ENCODE results near the gene PER3.

The PER3 gene

GRCh38 chr1:7873801-7874795, 90.0 kb downstream of the PER3 start:
- DNase-seq (ENCODE audit: low spot score): no peak

DNA sequence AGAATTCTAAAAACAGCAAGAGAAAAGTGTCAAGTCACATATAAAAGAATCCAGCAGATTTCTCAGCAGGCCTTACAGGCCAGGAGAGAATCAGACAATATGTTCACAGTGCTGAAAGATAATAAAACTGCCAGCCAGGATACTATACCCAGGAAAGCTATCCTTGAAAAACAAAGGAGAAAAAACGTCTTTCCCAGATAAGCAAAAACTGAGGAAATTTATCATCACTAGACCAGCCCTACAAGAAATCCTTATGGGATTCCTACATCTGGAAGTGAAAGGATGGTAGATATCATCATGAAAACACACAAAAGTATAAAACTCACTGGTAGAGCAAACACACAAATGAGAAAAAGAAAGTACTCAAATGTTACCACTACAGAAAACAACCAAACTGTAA, 93.9 kb downstream of the PER3 start:
- no peak for DNase-seq (ENCODE audit: low spot score)

- DNase-seq (ENCODE audit: low spot score): no peak
Measured at GRCh38 chr1:7879228-7879627, 95.1 kb downstream of the PER3 start.

DNA sequence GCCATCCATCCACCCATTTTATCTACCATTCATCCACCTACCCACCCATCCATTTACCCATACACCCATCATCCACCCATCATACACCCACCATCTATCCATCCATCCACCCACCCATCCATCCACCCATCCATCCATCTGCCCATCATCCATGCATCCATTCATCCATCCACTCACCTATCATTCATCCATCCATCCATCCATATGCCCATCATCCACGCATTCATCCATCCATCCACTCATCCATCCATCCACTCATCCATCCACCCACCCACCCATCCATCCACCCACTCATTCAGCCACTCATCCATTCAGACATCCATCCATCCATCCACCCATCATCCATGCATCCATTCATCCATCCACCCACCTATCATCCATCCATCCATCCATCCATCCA, 100.7 kb downstream of the PER3 start:
- no peak for DNase-seq (ENCODE audit: low spot score)

DNA sequence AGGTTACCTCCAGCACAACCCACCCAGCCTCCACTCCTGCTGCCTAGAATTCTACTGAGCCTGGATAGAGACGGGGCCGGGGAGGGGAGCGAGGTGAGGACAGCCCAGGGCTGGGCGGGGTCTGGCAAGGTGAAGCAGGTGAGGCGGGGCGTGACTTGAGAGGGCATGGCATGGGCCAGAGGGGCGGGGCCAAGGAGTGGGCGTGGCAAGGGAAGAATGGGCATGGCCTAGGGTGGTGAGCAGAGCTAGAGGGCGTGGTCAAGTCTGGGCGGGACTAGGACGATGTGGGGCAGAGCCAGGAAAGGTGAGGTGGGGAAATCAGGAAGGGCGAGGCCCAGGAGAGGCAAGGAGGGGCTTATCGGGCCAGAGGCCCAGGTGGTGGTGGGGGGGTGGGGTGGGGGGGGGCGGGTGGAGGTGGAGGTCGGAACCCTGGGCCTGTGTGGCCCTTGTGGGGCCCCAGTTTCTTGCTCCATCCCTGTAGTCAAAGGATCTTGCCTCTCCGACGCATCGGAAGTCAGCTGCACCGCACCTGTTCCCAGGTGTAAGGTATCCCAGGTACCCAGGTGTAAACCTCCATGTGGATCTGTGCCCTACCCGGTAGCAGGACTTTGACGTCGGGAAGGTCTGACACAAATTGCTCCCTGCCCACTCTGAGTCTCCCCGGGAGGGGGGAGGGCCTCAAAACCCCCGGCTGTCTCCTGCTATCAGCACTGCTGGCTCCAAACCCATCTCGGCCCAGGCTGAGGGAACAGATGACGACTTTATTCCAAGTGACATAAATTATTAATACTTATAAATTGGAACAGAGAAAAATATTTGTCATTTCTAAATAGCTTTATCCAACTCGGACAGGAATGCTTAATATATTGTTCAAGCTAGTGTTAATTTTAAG, 101.7 kb downstream of the PER3 start:
- no peak for DNase-seq (ENCODE audit: low spot score)

DNA sequence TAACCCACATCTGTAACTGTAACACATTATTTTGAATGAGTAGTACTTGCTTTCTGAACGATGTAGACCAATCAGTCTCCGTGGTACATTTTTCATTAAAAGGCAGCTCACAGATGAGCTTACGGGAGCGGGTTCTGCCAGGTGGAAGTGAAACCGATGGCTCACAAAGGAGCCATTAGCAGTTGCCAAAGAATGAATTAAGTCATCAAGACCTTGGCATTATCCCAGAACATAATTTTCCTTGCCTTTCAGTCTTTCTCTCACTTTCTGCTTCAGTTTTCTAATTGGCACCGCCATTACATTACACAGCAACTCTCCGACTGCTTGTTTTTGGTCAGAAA, 102.3 kb downstream of the PER3 start:
- DNase-seq (ENCODE audit: low spot score): no peak

DNA sequence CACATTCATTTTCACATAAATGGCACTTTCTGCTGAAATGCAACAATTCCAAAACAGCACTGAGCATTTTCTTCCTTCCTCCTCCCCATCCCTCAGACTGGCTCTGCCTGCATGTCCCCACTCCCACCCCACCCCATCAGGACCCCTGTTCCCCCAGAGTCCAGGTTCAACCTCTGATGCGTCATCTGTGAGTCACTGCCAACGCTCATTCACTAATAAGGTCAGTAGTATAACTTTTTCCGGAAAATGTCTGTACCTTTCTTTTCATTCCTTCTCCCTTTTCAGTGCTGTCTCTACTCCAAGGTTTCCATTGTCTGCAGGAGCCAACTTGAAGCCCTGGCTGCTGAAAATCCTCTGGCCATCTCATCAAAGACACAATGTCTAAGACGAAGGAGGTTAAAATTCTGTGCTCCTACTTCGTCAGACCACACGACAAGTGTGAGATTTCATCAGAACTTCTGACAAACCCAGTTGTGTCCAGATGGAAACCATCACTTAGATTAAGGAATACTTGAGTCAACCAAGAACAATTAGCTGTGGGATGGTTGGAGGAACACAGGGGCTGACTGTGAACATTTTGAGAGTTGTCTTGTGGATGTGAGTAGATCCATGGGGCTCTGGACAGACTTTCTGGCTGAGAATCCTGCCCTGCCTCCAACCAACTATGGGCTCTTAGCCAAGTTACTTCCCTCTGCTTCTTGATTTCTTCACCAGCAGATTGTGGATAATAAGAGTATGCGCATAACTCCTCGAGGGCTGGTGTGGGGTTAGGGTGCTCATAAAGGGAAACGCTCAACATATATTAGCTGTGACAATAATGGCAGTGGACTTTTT, 104.4 kb downstream of the PER3 start:
- no peak for DNase-seq (ENCODE audit: low spot score)

- DNase-seq (ENCODE audit: low spot score): no peak
Measured at GRCh38 chr1:7890853-7891252, 106.8 kb downstream of the PER3 start.

GRCh38 chr1:7891804-7892203, 107.7 kb downstream of the PER3 start:
- no peak for DNase-seq (ENCODE audit: low spot score)

DNA sequence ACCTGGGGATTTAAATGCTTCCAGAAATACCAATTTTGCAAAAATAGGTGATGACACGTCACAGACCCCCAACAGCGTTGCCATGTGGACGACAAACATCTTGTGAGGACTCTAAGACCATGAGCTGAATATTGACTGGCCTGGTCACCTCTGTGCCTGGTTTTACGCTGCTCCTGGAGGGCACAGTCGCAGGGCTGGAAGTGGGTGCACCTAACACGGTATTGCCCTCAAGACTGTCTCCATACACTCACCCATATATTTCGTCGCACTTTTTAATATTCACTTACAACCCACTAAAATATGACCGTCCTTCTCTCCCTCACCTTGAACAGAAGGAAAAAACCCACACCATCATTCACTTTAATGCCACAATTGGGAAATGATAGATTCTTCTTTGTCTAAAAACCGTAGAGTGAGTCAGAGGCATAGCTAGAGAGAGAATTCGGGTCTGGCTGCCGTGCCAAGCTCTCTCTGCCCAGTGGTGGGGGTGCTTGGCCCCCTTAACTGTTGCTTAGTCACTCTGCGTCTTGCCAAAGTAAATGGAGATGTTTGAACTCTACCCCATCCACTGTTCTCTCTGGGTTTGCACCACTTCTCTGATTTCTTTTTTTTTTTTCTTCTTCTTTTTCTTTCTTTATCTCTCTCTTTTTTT, 109.6 kb downstream of the PER3 start:
- DNase-seq (ENCODE audit: low spot score): no peak

Data from HuH-7.5 (cell line).